ENCODE data around the gene PFDN4. TPM values are rescaled to one million over a fixed set of nuclear protein-coding genes. Genes with fewer than 3 reads are reported as not detected.

PFDN4 gene
- total and polyA plus RNA-seq, 10 donors: 14.1 to 74.4 (median 58.0) TPM

DNA sequence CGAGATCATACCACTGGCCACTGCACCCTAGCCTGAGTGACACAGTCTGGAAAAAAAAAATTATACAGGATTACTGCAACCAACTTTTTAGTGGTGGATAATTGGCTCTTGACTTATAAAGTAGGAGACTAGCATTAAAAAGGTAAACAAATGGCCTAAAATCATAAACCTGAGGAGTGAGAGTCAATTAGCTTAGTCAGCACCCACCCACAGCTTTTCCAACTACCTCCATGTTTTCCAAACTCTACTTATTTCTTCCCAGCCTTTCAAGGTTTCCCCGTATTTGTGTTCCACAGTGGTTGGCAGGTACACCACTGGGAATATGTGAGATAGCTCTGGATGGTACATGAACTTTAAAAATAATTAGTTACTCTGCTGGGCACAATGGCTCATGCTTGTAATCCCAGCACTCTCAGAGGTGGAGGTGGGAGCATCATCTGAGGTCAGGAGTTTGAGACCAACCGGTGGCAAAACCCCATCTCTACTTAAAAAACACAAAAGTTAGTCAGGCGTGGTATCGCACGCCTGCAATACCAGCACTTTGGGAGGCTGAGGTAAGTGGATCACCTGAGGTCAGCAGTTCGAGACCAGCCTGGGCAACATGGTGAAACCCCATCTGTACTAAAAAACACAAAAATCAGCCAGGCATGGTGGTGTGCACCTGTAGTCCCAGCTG is 40.8 kb upstream of the PFDN4 start:
- TF ChIP-seq, protein P1, sequence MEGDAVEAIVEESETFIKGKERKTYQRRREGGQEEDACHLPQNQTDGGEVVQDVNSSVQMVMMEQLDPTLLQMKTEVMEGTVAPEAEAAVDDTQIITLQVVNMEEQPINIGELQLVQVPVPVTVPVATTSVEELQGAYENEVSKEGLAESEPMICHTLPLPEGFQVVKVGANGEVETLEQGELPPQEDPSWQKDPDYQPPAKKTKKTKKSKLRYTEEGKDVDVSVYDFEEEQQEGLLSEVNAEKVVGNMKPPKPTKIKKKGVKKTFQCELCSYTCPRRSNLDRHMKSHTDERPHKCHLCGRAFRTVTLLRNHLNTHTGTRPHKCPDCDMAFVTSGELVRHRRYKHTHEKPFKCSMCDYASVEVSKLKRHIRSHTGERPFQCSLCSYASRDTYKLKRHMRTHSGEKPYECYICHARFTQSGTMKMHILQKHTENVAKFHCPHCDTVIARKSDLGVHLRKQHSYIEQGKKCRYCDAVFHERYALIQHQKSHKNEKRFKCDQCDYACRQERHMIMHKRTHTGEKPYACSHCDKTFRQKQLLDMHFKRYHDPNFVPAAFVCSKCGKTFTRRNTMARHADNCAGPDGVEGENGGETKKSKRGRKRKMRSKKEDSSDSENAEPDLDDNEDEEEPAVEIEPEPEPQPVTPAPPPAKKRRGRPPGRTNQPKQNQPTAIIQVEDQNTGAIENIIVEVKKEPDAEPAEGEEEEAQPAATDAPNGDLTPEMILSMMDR (IDR thresholded peaks at IDR 0.05 in 8 of 11, conservative IDR thresholded peaks at IDR 0.05 in 3 of 11): no peak
- TF ChIP-seq POLR2AphosphoS5 (IDR thresholded peaks at IDR 0.05) (no peak), POLR2A (IDR thresholded peaks at IDR 0.05) (no peak)
- Histone ChIP-seq H3K36me3 (no peaks in the 10 kb centered on the region), H3K27ac (no peak overlapping the region), H3K9me3 (no peaks in the 10 kb centered on the region), H3K27me3 (replicated peaks in 1 of 7) (peaks cover 0 to 88% (median 22%) of the 10 kb centered on the region in 7 donors), H3K4me3 (no peak overlapping the region), H3K4me1 (no peaks in the 10 kb centered on the region)
- intact Hi-C loops (cut with DNase I; ENCODE audit: low total_unique reads): no loop called here
- no peak for DNase-seq
- WGBS, 5 donors: 84 to 87% (median 85%) methylated on average over 7 of the region's 7 CpGs

DNA sequence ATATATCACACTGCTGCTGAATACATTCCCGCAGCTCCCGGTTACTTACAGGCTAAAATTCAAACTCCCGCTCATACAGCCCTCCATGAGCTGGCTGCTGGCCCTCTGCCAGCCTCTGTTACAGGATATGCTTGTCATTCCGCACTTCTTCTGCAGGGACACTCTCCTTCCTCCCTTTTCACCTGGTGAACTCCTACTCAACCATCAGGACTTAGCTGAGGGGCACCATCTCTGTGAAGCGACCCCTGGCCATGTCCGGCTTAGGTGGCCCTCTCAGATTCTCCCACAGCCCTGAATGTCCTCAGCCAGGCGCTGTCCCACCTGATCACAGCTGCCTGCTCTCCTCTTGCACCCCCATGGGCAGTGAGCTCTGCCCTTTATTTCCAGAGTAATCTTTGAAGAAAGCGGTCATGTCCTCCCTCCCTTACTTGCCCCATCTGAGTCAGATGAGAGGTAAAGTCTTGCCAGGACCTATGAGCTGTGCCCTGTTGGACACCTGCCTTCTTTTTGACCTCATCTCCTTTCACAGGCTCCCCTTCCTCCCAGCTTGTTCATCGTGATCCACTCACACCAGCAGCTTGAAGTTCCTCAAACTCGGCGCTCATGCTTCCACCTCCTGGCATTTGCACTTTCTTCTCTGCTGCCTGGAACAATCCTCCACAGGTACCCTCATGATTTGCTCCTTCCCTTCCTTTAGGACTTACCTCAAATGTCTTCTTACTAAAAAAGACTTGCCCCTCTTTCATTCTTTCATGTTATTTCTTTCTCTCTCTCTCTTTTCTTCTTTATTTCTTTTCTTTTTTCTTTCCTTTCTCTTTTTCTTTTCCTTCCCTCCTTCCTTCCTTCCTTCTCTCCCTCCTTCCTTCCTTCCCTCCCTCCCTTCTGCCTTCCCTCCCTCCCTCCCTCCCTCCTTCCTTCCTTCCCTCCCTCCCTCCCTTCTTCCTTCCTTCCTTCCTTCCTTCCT is 39.7 kb upstream of the PFDN4 start:
- H3K4me3 ChIP-seq: no peak overlapping the region
- TF ChIP-seq POLR2A (IDR thresholded peaks at IDR 0.05) (no peak), POLR2AphosphoS5 (IDR thresholded peaks at IDR 0.05) (no peak)
- TF ChIP-seq, protein P1 (IDR thresholded peaks at IDR 0.05 in 8 of 11, conservative IDR thresholded peaks at IDR 0.05 in 3 of 11): no peak
- intact Hi-C loops (cut with DNase I; ENCODE audit: low total_unique reads): no loop called here
- H3K27me3 ChIP-seq (replicated peaks in 1 of 7): peaks cover 2 to 88% (median 33%) of the 10 kb centered on the region in 7 donors
- peaks cover 0 to 8% (median 6%) of the 10 kb centered on the region in 6 donors for H3K4me1 ChIP-seq
- H3K36me3 ChIP-seq: no peaks in the 10 kb centered on the region
- no peak overlapping the region for H3K27ac ChIP-seq
- DNase-seq: no peak
- 57 to 63% (median 60%) methylated on average over 11 of the region's 11 CpGs for WGBS, 5 donors
- no peaks in the 10 kb centered on the region for H3K9me3 ChIP-seq

- Histone ChIP-seq H3K9me3 (no peaks in the 10 kb centered on the region), H3K36me3 (no peaks in the 10 kb centered on the region), H3K27ac (no peak overlapping the region), H3K4me3 (no peak overlapping the region), H3K27me3 (replicated peaks in 1 of 7) (peaks cover 3 to 90% (median 40%) of the 10 kb centered on the region in 7 donors), H3K4me1 (peaks cover 0 to 19% (median 16%) of the 10 kb centered on the region in 6 donors)
- 77 to 84% (median 81%) methylated on average over 14 of the region's 14 CpGs for WGBS, 5 donors
- DNase-seq: no peak
- TF ChIP-seq POLR2A (IDR thresholded peaks at IDR 0.05): no peak
- TF ChIP-seq, protein P1 (IDR thresholded peaks at IDR 0.05 in 8 of 11, conservative IDR thresholded peaks at IDR 0.05 in 3 of 11): no peak
- TF ChIP-seq POLR2AphosphoS5 (IDR thresholded peaks at IDR 0.05): no peak
- intact Hi-C loops (cut with DNase I; ENCODE audit: low total_unique reads): no loop called here
Observed at GRCh38 chr20:54168961-54169862, 38.7 kb upstream of the PFDN4 start.
